ENCODE measurements around the gene ODAD4.

Gene ODAD4

GRCh38 chr17:41906465-41907184 is 23.8 kb upstream of the ODAD4 start:
- no peak for DNase-seq (ENCODE audit: low spot score)
- TF ChIP-seq, protein P1, sequence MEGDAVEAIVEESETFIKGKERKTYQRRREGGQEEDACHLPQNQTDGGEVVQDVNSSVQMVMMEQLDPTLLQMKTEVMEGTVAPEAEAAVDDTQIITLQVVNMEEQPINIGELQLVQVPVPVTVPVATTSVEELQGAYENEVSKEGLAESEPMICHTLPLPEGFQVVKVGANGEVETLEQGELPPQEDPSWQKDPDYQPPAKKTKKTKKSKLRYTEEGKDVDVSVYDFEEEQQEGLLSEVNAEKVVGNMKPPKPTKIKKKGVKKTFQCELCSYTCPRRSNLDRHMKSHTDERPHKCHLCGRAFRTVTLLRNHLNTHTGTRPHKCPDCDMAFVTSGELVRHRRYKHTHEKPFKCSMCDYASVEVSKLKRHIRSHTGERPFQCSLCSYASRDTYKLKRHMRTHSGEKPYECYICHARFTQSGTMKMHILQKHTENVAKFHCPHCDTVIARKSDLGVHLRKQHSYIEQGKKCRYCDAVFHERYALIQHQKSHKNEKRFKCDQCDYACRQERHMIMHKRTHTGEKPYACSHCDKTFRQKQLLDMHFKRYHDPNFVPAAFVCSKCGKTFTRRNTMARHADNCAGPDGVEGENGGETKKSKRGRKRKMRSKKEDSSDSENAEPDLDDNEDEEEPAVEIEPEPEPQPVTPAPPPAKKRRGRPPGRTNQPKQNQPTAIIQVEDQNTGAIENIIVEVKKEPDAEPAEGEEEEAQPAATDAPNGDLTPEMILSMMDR (IDR thresholded peaks at IDR 0.05; ENCODE audit: extremely low read depth, missing control alignments) = no peak

DNA sequence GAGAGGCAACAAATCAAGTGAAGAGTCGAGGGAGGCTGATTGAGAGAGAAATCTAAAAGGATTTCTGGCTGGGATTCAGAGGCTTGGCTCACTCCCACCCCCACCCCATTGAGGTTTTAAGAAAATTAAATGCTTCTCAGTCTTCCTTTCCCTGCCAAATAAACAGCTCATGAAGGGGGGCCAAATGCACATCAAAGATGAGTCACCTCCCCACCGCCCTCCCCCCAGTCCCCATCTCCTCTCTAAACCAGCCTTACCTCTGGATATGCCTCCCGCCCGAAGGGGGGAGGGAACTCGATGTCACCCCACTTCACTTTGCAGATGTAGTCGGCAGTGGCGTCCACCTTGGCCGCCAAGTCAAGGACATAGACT is 23.2 kb upstream of the ODAD4 start:
- TF ChIP-seq, protein P1 (IDR thresholded peaks at IDR 0.05; ENCODE audit: extremely low read depth, missing control alignments) = no peak
- DNase-seq (ENCODE audit: low spot score) = no peak

GRCh38 chr17:41907633-41908539 is 22.5 kb upstream of the ODAD4 start:
- TF ChIP-seq, protein P1 (IDR thresholded peaks at IDR 0.05; ENCODE audit: extremely low read depth, missing control alignments) = no peak
- no peak for DNase-seq (ENCODE audit: low spot score)

- no peak for DNase-seq (ENCODE audit: low spot score)
- TF ChIP-seq, protein P1 (IDR thresholded peaks at IDR 0.05; ENCODE audit: extremely low read depth, missing control alignments) = no peak
Measured at GRCh38 chr17:41909088-41909487, 21.3 kb upstream of the ODAD4 start.

GRCh38 chr17:41910701-41911391 is 19.6 kb upstream of the ODAD4 start:
- TF ChIP-seq, protein P1 (IDR thresholded peaks at IDR 0.05; ENCODE audit: extremely low read depth, missing control alignments) = no peak
- no peak for DNase-seq (ENCODE audit: low spot score)

GRCh38 chr17:41912925-41913324 is 17.5 kb upstream of the ODAD4 start:
- TF ChIP-seq, protein P1 (IDR thresholded peaks at IDR 0.05; ENCODE audit: extremely low read depth, missing control alignments) = no peak
- DNase-seq (ENCODE audit: low spot score) = no peak

Measured in GM20000 (cell line).